HEK293 (cell line): ENCODE results near the gene AMN.

Source experiments
- CTCF ChIP-seq: fragments of 450-650 bp; formaldehyde crosslinking; IDR thresholded peaks from 2 replicates; pipeline ENCODE4 v1.5.1; 2016; ENCODE audit warnings: missing biosample characterization, missing genetic modification characterization
- ELK4 ChIP-seq: IDR thresholded peaks from 2 replicates; pipeline ENCODE4 v1.6.1; 2011; ENCODE audit warnings: mild to moderate bottlenecking, low read depth, low read length, borderline replicate concordance
- INSM2 ChIP-seq: fragments of 450-650 bp; formaldehyde crosslinking; IDR thresholded peaks from 2 replicates; pipeline ENCODE4 v1.5.1; 2016; ENCODE audit warnings: missing biosample characterization, missing genetic modification characterization
- SALL2 ChIP-seq: fragments of 450-650 bp; formaldehyde crosslinking; IDR thresholded peaks from 2 replicates; pipeline ENCODE4 v1.5.0; 2017; ENCODE audit warnings: missing biosample characterization, mild to moderate bottlenecking, missing genetic modification characterization, borderline replicate concordance
- ZBTB1 ChIP-seq: fragments of 450-650 bp; formaldehyde crosslinking; IDR thresholded peaks from 2 replicates; pipeline ENCODE4 v1.5.1; 2016; ENCODE audit warnings: missing biosample characterization, missing genetic modification characterization
- ZBTB21 ChIP-seq: fragments of 450-650 bp; formaldehyde crosslinking; IDR thresholded peaks from 2 replicates; pipeline ENCODE4 v1.5.1; 2017; ENCODE audit warnings: missing biosample characterization, missing genetic modification characterization
- ZBTB26 ChIP-seq: fragments of 450-650 bp; formaldehyde crosslinking; optimal IDR thresholded peaks from 2 replicates; pipeline ENCODE3; 2016; ENCODE audit warnings: missing biosample characterization, mild to moderate bottlenecking, missing genetic modification characterization
- ZFHX2 ChIP-seq: fragments of 450-650 bp; formaldehyde crosslinking; conservative IDR thresholded peaks from 2 replicates; pipeline ENCODE4 v1.5.1; 2016; ENCODE audit warnings: missing biosample characterization, missing genetic modification characterization
- ZNF274 ChIP-seq, 2 experiments: fragments of 200-500 bp in 1 of 2; fragments of 450-650 bp in 1 of 2; sonication (Bioruptor generic) in 1 of 2; formaldehyde crosslinking in 1 of 2; IDR thresholded peaks; 2 replicates each; pipeline versions ENCODE4 v1.5.1 to v1.6.1; 2014 to 2016; ENCODE audit warnings: borderline replicate concordance in 1 of 2, inconsistent platforms in 1 of 2, low read length in 1 of 2, missing biosample characterization in 1 of 2, missing genetic modification characterization in 1 of 2
- ZNF518A ChIP-seq: fragments of 450-650 bp; formaldehyde crosslinking; conservative IDR thresholded peaks from 2 replicates; pipeline ENCODE4 v1.5.1; 2016; ENCODE audit warnings: low read depth, missing biosample characterization, missing genetic modification characterization

GRCh38 chr14:102930753-102931579, 8.5 kb downstream of the AMN start:
- TF ChIP-seq ZBTB21 (tag by site-specific recombination) (no peak), ZNF274 (IDR thresholded peaks at IDR 0.05; ENCODE audit: low read length) (no peak), ZNF274 (tag by site-specific recombination; IDR thresholded peaks at IDR 0.05; ENCODE audit: borderline replicate concordance) (no peak), CTCF (tag by site-specific recombination) (no peak), ZNF518A (no peak), ZFHX2 (no peak), SALL2 (no peak), ZBTB1 (tag by site-specific recombination) (no peak), ZBTB26 (tag by site-specific recombination) (no peak), INSM2 (tag by site-specific recombination) (no peak), ELK4 (no peak)
